Uterus (tissue), 2 donors: ENCODE results near the gene CACNA1C.
A peak's percentile ranks its signal among the peaks of the same experiment; 100 is the strongest.

Source experiments
- POLR2A ChIP-seq, 2 donors: fragments of 450-650 bp; IDR thresholded peaks; one replicate each; pipeline ENCODE4 v1.6.1; 2016; ENCODE audit warnings: antibody characterized with exemption in 2 of 2, mild to moderate bottlenecking in 1 of 2, moderate library complexity in 1 of 2
- TF ChIP-seq, protein P1 (sequence below), 4 experiments: fragments of 200-600 bp in 2 of 4; fragments of 450-650 bp in 2 of 4; sonication (generic) in 2 of 4; IDR thresholded peaks; one replicate each; pipeline ENCODE4 v1.5.1; 2016 to 2019; ENCODE audit warnings: antibody characterized with exemption in 4 of 4, mild to moderate bottlenecking in 2 of 4, moderate library complexity in 1 of 4

DNA sequence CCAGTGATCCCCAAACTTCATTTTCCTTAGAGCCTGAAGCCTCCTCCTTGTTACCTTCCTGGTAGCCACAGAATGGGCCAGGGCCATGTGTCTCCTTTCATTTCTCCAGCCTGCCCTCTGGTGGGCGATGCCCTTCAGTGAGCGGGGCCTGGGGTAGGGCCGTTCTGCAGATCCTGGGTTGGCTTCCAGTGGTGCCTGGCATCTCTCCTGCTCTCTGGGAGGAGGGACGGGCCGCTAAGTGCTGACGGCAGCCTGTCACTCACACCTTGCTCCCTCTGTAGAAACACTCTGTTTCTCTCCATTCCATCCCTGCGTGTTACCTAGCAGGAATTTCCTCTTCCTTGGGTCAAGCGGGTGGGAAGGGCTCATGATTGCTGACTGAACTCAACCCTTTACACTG is 232.1 kb downstream of the CACNA1C start:
- TF ChIP-seq, protein P1, sequence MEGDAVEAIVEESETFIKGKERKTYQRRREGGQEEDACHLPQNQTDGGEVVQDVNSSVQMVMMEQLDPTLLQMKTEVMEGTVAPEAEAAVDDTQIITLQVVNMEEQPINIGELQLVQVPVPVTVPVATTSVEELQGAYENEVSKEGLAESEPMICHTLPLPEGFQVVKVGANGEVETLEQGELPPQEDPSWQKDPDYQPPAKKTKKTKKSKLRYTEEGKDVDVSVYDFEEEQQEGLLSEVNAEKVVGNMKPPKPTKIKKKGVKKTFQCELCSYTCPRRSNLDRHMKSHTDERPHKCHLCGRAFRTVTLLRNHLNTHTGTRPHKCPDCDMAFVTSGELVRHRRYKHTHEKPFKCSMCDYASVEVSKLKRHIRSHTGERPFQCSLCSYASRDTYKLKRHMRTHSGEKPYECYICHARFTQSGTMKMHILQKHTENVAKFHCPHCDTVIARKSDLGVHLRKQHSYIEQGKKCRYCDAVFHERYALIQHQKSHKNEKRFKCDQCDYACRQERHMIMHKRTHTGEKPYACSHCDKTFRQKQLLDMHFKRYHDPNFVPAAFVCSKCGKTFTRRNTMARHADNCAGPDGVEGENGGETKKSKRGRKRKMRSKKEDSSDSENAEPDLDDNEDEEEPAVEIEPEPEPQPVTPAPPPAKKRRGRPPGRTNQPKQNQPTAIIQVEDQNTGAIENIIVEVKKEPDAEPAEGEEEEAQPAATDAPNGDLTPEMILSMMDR (IDR thresholded peaks at IDR 0.05), result peak; percentile 27 to 58 (median 50)
- no peak for TF ChIP-seq POLR2A (IDR thresholded peaks at IDR 0.05)
